Left ventricle myocardium inferior (tissue), 1 donor: ENCODE results near the gene TBC1D4. TPM values are rescaled to one million over a fixed set of nuclear protein-coding genes. Genes with fewer than 3 reads are reported as not detected.
A peak's percentile ranks its signal among the peaks of the same experiment; 100 is the strongest.

Experiments
- DNase-seq: peaks from one replicate; pipeline ENCODE4 v3.0.0-alpha.2; 2020
- H3K27ac ChIP-seq: fragments of 200-600 bp; replicated peaks from 2 replicates; pipeline ENCODE4 v1.8.0; 2021
- H3K27me3 ChIP-seq: fragments of 200-600 bp; 2 replicates; pipeline ENCODE4 v1.8.0; 2021; ENCODE audit warnings: low read depth
- H3K36me3 ChIP-seq: fragments of 200-600 bp; 2 replicates; pipeline ENCODE4 v1.8.0; 2021
- H3K4me1 ChIP-seq: fragments of 200-600 bp; 2 replicates; pipeline ENCODE4 v1.8.0; 2021
- H3K4me3 ChIP-seq: fragments of 200-600 bp; 2 replicates; pipeline ENCODE4 v1.8.0; 2021; ENCODE audit warnings: mild to moderate bottlenecking, moderate library complexity
- H3K9me3 ChIP-seq: fragments of 200-600 bp; replicated peaks from 2 replicates; pipeline ENCODE4 v1.8.0; 2021
- CTCF ChIP-seq: fragments of 200-600 bp; IDR thresholded peaks from 2 replicates; pipeline ENCODE4 v1.8.0; 2021; ENCODE audit warnings: antibody characterized with exemption, mild to moderate bottlenecking, borderline replicate concordance
- intact Hi-C: fragments of 100-400 bp; cut with micrococcal nuclease; formaldehyde crosslinking; loops from one replicate; pipeline ENCODE4 v1.11.0; 2022
- total RNA-seq: library from RNA; stranded (reverse); fragmentation: NEBNext Ultra II Directional; extraction: Animal tissue kit (Norgen Biotek cat#: 25700); gene quantifications from one replicate; pipeline ENCODE4 v1.2.1, GENCODE V29; 2021
- donor health status: DM: no; HTN: yes; CAD: no; lungs with severe emphysema.

The TBC1D4 gene
- total RNA-seq, 1 donor from 2014 or later, result 97.5 TPM

- no peaks in the 10 kb centered on the region for H3K36me3 ChIP-seq
- DNase-seq, result no peak
- peak overlapping the region; percentile 44 for H3K4me3 ChIP-seq
- H3K9me3 ChIP-seq, result no peaks in the 10 kb centered on the region
- no peak for TF ChIP-seq CTCF
- peaks cover 59% of the 10 kb centered on the region for H3K4me1 ChIP-seq
- intact Hi-C loops, result no loop called here
- peak overlapping the region; percentile 71 for H3K27ac ChIP-seq
- no peaks in the 10 kb centered on the region for H3K27me3 ChIP-seq
Measured at GRCh38 chr13:75430436-75431209, 51.3 kb downstream of the TBC1D4 start.

GRCh38 chr13:75426421-75426820 is 55.5 kb downstream of the TBC1D4 start:
- Histone ChIP-seq H3K4me1 (peaks cover 63% of the 10 kb centered on the region), H3K27me3 (no peaks in the 10 kb centered on the region), H3K27ac (no peak overlapping the region), H3K36me3 (no peaks in the 10 kb centered on the region), H3K9me3 (no peaks in the 10 kb centered on the region), H3K4me3 (no peak overlapping the region)
- TF ChIP-seq CTCF, result no peak
- DNase-seq, result no peak
- intact Hi-C loops, result no loop called here

GRCh38 chr13:75425216-75426009 is 56.6 kb downstream of the TBC1D4 start:
- intact Hi-C loops, result no loop called here
- peaks cover 63% of the 10 kb centered on the region for H3K4me1 ChIP-seq
- no peak for TF ChIP-seq CTCF
- DNase-seq, result no peak
- H3K4me3 ChIP-seq, result no peak overlapping the region
- H3K36me3 ChIP-seq, result no peaks in the 10 kb centered on the region
- no peaks in the 10 kb centered on the region for H3K9me3 ChIP-seq
- no peak overlapping the region for H3K27ac ChIP-seq
- no peaks in the 10 kb centered on the region for H3K27me3 ChIP-seq

GRCh38 chr13:75423946-75424345 is 58.0 kb downstream of the TBC1D4 start:
- intact Hi-C loops, result no loop called here
- no peak for TF ChIP-seq CTCF
- no peak overlapping the region for H3K4me3 ChIP-seq
- H3K9me3 ChIP-seq, result no peaks in the 10 kb centered on the region
- no peaks in the 10 kb centered on the region for H3K27me3 ChIP-seq
- H3K36me3 ChIP-seq, result no peaks in the 10 kb centered on the region
- no peak overlapping the region for H3K27ac ChIP-seq
- H3K4me1 ChIP-seq, result peaks cover 63% of the 10 kb centered on the region
- DNase-seq, result no peak

- intact Hi-C loops, result no loop called here
- peaks cover 70% of the 10 kb centered on the region for H3K4me1 ChIP-seq
- H3K27me3 ChIP-seq, result no peaks in the 10 kb centered on the region
- H3K36me3 ChIP-seq, result no peaks in the 10 kb centered on the region
- TF ChIP-seq CTCF, result no peak
- no peak for DNase-seq
- H3K27ac ChIP-seq, result no peak overlapping the region
- H3K9me3 ChIP-seq, result no peaks in the 10 kb centered on the region
- no peak overlapping the region for H3K4me3 ChIP-seq
Measured at GRCh38 chr13:75422028-75422427, 59.9 kb downstream of the TBC1D4 start.
